Measurements from ENCODE around the gene KATNAL2. TPM values are rescaled to one million over a fixed set of nuclear protein-coding genes. Genes with fewer than 3 reads are reported as not detected.

KATNAL2 gene
- polyA plus RNA-seq, 2 donors = 1.2 to 2.2 TPM

GRCh38 chr18:46920067-46920466 is 2.7 kb downstream of the KATNAL2 start:
- Histone ChIP-seq H3K4me1 (ENCODE audit: control insufficient read depth in 2 of 2, insufficient read depth in 2 of 2, low read length in 1 of 2) (peaks cover 0 to 2% of the 10 kb centered on the region in 2 donors), H3K27ac (ENCODE audit: low read depth in 2 of 2, low read length in 1 of 2) (no peak overlapping the region), H3K4me3 (ENCODE audit: low read depth in 1 of 2, low read length in 2 of 2) (no peak overlapping the region), H3K36me3 (ENCODE audit: control insufficient read depth in 2 of 2, insufficient read depth in 2 of 2, low read length in 1 of 2) (no peaks in the 10 kb centered on the region), H3K9me3 (ENCODE audit: control insufficient read depth in 2 of 2, insufficient read depth in 1 of 2, low read depth in 1 of 2, low read length in 1 of 2) (no peaks in the 10 kb centered on the region), H3K27me3 (ENCODE audit: control insufficient read depth in 1 of 2, insufficient read depth in 2 of 2, low read length in 2 of 2) (no peaks in the 10 kb centered on the region)
- 61 to 81% methylated on average over 2 of the region's 2 CpGs for WGBS, 2 donors

- no peaks in the 10 kb centered on the region for H3K27me3 ChIP-seq (ENCODE audit: control insufficient read depth in 1 of 2, insufficient read depth in 2 of 2, low read length in 2 of 2)
- no peaks in the 10 kb centered on the region for H3K4me1 ChIP-seq (ENCODE audit: control insufficient read depth in 2 of 2, insufficient read depth in 2 of 2, low read length in 1 of 2)
- no peak overlapping the region for H3K4me3 ChIP-seq (ENCODE audit: low read depth in 1 of 2, low read length in 2 of 2)
- H3K9me3 ChIP-seq (ENCODE audit: control insufficient read depth in 2 of 2, insufficient read depth in 1 of 2, low read depth in 1 of 2, low read length in 1 of 2) = no peaks in the 10 kb centered on the region
- no peak overlapping the region for H3K27ac ChIP-seq (ENCODE audit: low read depth in 2 of 2, low read length in 1 of 2)
- no peaks in the 10 kb centered on the region for H3K36me3 ChIP-seq (ENCODE audit: control insufficient read depth in 2 of 2, insufficient read depth in 2 of 2, low read length in 1 of 2)
- 90 to 98% methylated on average over 1 of the region's 1 CpG for WGBS, 2 donors
These were observed 3.3 kb downstream of the KATNAL2 start for GRCh38 chr18:46920653-46921052.

- 50 to 59% methylated on average over 1 of the region's 1 CpG for WGBS, 2 donors
- Histone ChIP-seq H3K4me3 (ENCODE audit: low read depth in 1 of 2, low read length in 2 of 2) (no peak overlapping the region), H3K9me3 (ENCODE audit: control insufficient read depth in 2 of 2, insufficient read depth in 1 of 2, low read depth in 1 of 2, low read length in 1 of 2) (no peaks in the 10 kb centered on the region), H3K27ac (ENCODE audit: low read depth in 2 of 2, low read length in 1 of 2) (no peak overlapping the region), H3K27me3 (ENCODE audit: control insufficient read depth in 1 of 2, insufficient read depth in 2 of 2, low read length in 2 of 2) (no peaks in the 10 kb centered on the region), H3K4me1 (ENCODE audit: control insufficient read depth in 2 of 2, insufficient read depth in 2 of 2, low read length in 1 of 2) (no peaks in the 10 kb centered on the region), H3K36me3 (ENCODE audit: control insufficient read depth in 2 of 2, insufficient read depth in 2 of 2, low read length in 1 of 2) (no peaks in the 10 kb centered on the region)
These were observed 22.0 kb downstream of the KATNAL2 start for GRCh38 chr18:46939337-46939963.

- no peaks in the 10 kb centered on the region for H3K27me3 ChIP-seq (ENCODE audit: control insufficient read depth in 1 of 2, insufficient read depth in 2 of 2, low read length in 2 of 2)
- no peaks in the 10 kb centered on the region for H3K4me1 ChIP-seq (ENCODE audit: control insufficient read depth in 2 of 2, insufficient read depth in 2 of 2, low read length in 1 of 2)
- no peak overlapping the region for H3K27ac ChIP-seq (ENCODE audit: low read depth in 2 of 2, low read length in 1 of 2)
- 38 to 40% methylated on average over 1 of the region's 1 CpG for WGBS, 2 donors
- H3K9me3 ChIP-seq (ENCODE audit: control insufficient read depth in 2 of 2, insufficient read depth in 1 of 2, low read depth in 1 of 2, low read length in 1 of 2) = no peaks in the 10 kb centered on the region
- H3K36me3 ChIP-seq (ENCODE audit: control insufficient read depth in 2 of 2, insufficient read depth in 2 of 2, low read length in 1 of 2) = no peaks in the 10 kb centered on the region
- H3K4me3 ChIP-seq (ENCODE audit: low read depth in 1 of 2, low read length in 2 of 2) = no peak overlapping the region
These were observed 22.7 kb downstream of the KATNAL2 start for GRCh38 chr18:46939998-46940571.

GRCh38 chr18:46942646-46943045 is 25.2 kb downstream of the KATNAL2 start:
- 94 to 99% methylated on average over 2 of the region's 2 CpGs for WGBS, 2 donors
- Histone ChIP-seq H3K4me1 (ENCODE audit: control insufficient read depth in 2 of 2, insufficient read depth in 2 of 2, low read length in 1 of 2) (no peaks in the 10 kb centered on the region), H3K36me3 (ENCODE audit: control insufficient read depth in 2 of 2, insufficient read depth in 2 of 2, low read length in 1 of 2) (no peaks in the 10 kb centered on the region), H3K27me3 (ENCODE audit: control insufficient read depth in 1 of 2, insufficient read depth in 2 of 2, low read length in 2 of 2) (no peaks in the 10 kb centered on the region), H3K9me3 (ENCODE audit: control insufficient read depth in 2 of 2, insufficient read depth in 1 of 2, low read depth in 1 of 2, low read length in 1 of 2) (no peaks in the 10 kb centered on the region), H3K27ac (ENCODE audit: low read depth in 2 of 2, low read length in 1 of 2) (no peak overlapping the region), H3K4me3 (ENCODE audit: low read depth in 1 of 2, low read length in 2 of 2) (no peak overlapping the region)

- Histone ChIP-seq H3K4me3 (ENCODE audit: low read depth in 1 of 2, low read length in 2 of 2) (peak overlapping the region; percentile 41 to 57), H3K4me1 (ENCODE audit: control insufficient read depth in 2 of 2, insufficient read depth in 2 of 2, low read length in 1 of 2) (no peaks in the 10 kb centered on the region), H3K27me3 (ENCODE audit: control insufficient read depth in 1 of 2, insufficient read depth in 2 of 2, low read length in 2 of 2) (no peaks in the 10 kb centered on the region), H3K9me3 (ENCODE audit: control insufficient read depth in 2 of 2, insufficient read depth in 1 of 2, low read depth in 1 of 2, low read length in 1 of 2) (no peaks in the 10 kb centered on the region), H3K36me3 (ENCODE audit: control insufficient read depth in 2 of 2, insufficient read depth in 2 of 2, low read length in 1 of 2) (no peaks in the 10 kb centered on the region), H3K27ac (ENCODE audit: low read depth in 2 of 2, low read length in 1 of 2) (peak overlapping the region in 1 of 2 donors; percentile 22)
- 9 to 10% methylated on average over 32 of the region's 32 CpGs for WGBS, 2 donors
These were observed 29.4 kb downstream of the KATNAL2 start for GRCh38 chr18:46946656-46947282.

- WGBS, 2 donors = 65 to 68% methylated on average over 5 of the region's 5 CpGs
- Histone ChIP-seq H3K4me3 (ENCODE audit: low read depth in 1 of 2, low read length in 2 of 2) (no peak overlapping the region), H3K27me3 (ENCODE audit: control insufficient read depth in 1 of 2, insufficient read depth in 2 of 2, low read length in 2 of 2) (no peaks in the 10 kb centered on the region), H3K36me3 (ENCODE audit: control insufficient read depth in 2 of 2, insufficient read depth in 2 of 2, low read length in 1 of 2) (no peaks in the 10 kb centered on the region), H3K4me1 (ENCODE audit: control insufficient read depth in 2 of 2, insufficient read depth in 2 of 2, low read length in 1 of 2) (no peaks in the 10 kb centered on the region), H3K9me3 (ENCODE audit: control insufficient read depth in 2 of 2, insufficient read depth in 1 of 2, low read depth in 1 of 2, low read length in 1 of 2) (no peaks in the 10 kb centered on the region), H3K27ac (ENCODE audit: low read depth in 2 of 2, low read length in 1 of 2) (no peak overlapping the region)
These were observed 32.8 kb downstream of the KATNAL2 start for GRCh38 chr18:46950064-46950656.

- no peaks in the 10 kb centered on the region for H3K4me1 ChIP-seq (ENCODE audit: control insufficient read depth in 2 of 2, insufficient read depth in 2 of 2, low read length in 1 of 2)
- no peaks in the 10 kb centered on the region for H3K9me3 ChIP-seq (ENCODE audit: control insufficient read depth in 2 of 2, insufficient read depth in 1 of 2, low read depth in 1 of 2, low read length in 1 of 2)
- H3K27ac ChIP-seq (ENCODE audit: low read depth in 2 of 2, low read length in 1 of 2) = no peak overlapping the region
- H3K27me3 ChIP-seq (ENCODE audit: control insufficient read depth in 1 of 2, insufficient read depth in 2 of 2, low read length in 2 of 2) = no peaks in the 10 kb centered on the region
- no peak overlapping the region for H3K4me3 ChIP-seq (ENCODE audit: low read depth in 1 of 2, low read length in 2 of 2)
- 69 to 70% methylated on average over 5 of the region's 5 CpGs for WGBS, 2 donors
- no peaks in the 10 kb centered on the region for H3K36me3 ChIP-seq (ENCODE audit: control insufficient read depth in 2 of 2, insufficient read depth in 2 of 2, low read length in 1 of 2)
These were observed 35.8 kb downstream of the KATNAL2 start for GRCh38 chr18:46953195-46953594.

GRCh38 chr18:46958209-46958608 is 40.8 kb downstream of the KATNAL2 start:
- H3K36me3 ChIP-seq (ENCODE audit: control insufficient read depth in 2 of 2, insufficient read depth in 2 of 2, low read length in 1 of 2) = no peaks in the 10 kb centered on the region
- no peaks in the 10 kb centered on the region for H3K27me3 ChIP-seq (ENCODE audit: control insufficient read depth in 1 of 2, insufficient read depth in 2 of 2, low read length in 2 of 2)
- H3K4me3 ChIP-seq (ENCODE audit: low read depth in 1 of 2, low read length in 2 of 2) = no peak overlapping the region
- no peaks in the 10 kb centered on the region for H3K4me1 ChIP-seq (ENCODE audit: control insufficient read depth in 2 of 2, insufficient read depth in 2 of 2, low read length in 1 of 2)
- no peaks in the 10 kb centered on the region for H3K9me3 ChIP-seq (ENCODE audit: control insufficient read depth in 2 of 2, insufficient read depth in 1 of 2, low read depth in 1 of 2, low read length in 1 of 2)
- no peak overlapping the region for H3K27ac ChIP-seq (ENCODE audit: low read depth in 2 of 2, low read length in 1 of 2)
- WGBS, 2 donors = 83 to 85% methylated on average over 4 of the region's 4 CpGs
